ENCODE results near the gene PFAS.

Gene PFAS

DNA sequence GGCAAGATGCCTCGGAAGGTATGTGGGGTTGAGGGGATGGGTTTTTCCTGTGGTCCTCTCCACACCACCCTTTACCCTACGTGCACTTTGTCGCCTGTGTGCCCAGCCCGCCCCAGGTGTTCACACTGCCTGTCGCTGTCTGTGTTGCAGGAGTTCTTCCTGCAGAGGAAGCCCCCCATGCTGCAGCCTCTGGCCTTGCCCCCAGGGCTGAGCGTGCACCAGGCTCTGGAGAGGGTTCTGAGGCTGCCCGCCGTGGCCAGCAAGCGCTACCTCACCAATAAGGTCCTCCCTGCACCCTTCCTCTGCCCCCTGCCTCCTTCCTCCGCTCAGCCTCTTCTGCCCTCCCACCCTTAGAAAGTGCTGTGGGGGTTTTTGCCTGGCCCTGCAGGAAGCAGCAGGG, 15.2 kb downstream of the PFAS start:
- Histone ChIP-seq H3K9me3 (ENCODE audit: control insufficient read depth, insufficient read depth, low read length) (no peaks in the 10 kb centered on the region), H3K4me3 (ENCODE audit: low read depth, low read length) (no peak overlapping the region), H3K4me1 (ENCODE audit: control insufficient read depth, insufficient read depth, low read length) (no peaks in the 10 kb centered on the region), H3K27me3 (ENCODE audit: control insufficient read depth, insufficient read depth, low read length) (no peaks in the 10 kb centered on the region), H3K9ac (ENCODE audit: low read depth, low read length) (no peak overlapping the region), H3K36me3 (ENCODE audit: control insufficient read depth, insufficient read depth, low read length) (peaks cover 72% of the 10 kb centered on the region)

DNA sequence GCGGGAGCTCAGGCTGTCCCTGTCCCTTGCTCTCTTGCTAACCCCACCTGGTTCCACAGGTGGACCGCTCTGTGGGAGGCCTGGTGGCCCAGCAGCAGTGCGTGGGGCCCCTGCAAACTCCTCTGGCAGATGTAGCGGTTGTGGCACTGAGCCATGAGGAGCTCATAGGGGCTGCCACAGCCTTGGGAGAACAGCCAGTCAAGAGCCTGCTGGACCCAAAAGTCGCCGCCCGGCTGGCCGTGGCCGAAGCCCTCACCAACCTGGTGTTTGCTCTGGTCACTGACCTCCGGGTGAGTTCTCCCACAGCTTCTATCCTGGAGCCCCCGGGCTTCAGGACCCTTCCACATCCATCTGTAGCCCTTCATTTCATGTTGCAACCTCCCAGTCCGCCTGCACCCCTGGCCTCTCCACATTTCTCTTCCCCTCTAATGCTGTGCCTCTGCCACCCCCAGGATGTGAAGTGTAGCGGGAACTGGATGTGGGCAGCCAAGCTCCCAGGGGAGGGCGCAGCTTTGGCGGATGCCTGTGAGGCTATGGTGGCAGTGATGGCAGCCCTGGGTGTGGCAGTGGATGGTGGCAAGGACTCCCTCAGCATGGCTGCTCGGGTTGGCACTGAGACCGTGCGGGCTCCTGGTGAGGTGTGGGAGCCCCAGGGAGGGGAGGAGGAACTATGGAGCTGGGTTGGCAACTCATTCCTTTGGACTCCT, 15.9 kb downstream of the PFAS start:
- H3K27me3 ChIP-seq (ENCODE audit: control insufficient read depth, insufficient read depth, low read length), result no peaks in the 10 kb centered on the region
- H3K9ac ChIP-seq (ENCODE audit: low read depth, low read length), result no peak overlapping the region
- H3K4me3 ChIP-seq (ENCODE audit: low read depth, low read length), result no peak overlapping the region
- peaks cover 67% of the 10 kb centered on the region for H3K36me3 ChIP-seq (ENCODE audit: control insufficient read depth, insufficient read depth, low read length)
- no peaks in the 10 kb centered on the region for H3K4me1 ChIP-seq (ENCODE audit: control insufficient read depth, insufficient read depth, low read length)
- H3K9me3 ChIP-seq (ENCODE audit: control insufficient read depth, insufficient read depth, low read length), result no peaks in the 10 kb centered on the region

DNA sequence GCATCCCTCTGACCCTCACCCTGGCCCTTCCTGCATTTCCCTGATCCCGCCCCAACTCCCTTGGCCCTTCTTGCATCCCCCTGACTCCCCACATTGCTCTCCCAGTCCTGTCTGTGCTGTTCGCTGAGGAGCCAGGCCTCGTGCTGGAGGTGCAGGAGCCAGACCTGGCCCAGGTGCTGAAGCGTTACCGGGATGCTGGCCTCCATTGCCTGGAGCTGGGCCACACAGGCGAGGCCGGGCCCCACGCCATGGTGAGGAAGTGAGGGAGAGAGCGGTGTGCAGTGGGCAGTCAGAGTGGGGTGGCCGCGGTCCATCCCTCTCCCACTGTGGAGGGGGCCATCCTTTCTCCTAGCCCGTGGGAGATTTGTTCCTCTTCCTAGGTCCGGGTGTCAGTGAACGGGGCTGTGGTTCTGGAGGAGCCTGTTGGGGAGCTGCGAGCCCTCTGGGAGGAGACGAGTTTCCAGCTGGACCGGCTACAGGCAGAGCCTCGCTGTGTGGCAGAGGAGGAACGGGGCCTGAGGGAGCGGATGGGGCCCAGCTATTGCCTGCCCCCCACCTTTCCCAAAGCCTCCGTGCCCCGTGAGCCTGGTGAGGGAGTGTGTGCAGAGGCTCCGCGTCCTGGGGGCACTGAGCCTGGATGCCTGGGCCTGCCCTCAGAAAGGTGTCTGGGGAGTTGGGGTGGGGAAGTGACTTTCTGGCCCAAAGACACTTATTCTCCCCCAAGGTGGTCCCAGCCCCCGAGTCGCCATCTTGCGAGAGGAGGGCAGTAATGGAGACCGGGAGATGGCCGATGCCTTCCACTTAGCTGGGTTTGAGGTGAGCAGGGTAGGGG, 17.8 kb downstream of the PFAS start:
- peaks cover 63% of the 10 kb centered on the region for H3K36me3 ChIP-seq (ENCODE audit: control insufficient read depth, insufficient read depth, low read length)

DNA sequence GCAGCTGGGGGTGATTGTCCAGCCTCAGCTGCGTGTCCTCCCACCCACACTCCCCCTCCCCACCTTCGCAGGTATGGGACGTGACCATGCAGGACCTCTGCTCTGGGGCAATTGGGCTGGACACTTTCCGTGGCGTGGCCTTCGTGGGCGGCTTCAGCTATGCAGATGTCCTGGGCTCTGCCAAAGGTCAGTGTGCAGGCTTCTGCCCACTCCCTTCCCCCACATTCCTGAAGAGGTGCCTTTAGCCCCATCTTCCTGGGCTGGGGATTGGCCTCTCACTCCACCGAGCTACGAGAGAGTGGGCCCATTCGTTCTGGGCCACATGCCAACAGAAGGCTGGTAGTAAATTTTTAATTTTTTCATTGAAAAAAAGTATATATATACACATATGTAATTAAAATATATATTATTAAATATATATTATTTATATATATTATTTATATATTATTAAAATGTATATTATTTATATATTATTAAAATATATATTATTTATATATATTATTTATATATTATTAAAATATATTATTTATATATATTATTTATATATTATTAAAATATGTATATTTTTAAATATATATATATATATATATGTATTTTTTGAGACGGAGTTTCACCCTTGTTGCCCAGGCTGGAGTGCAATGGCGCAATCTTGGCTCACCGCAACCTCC, 18.5 kb downstream of the PFAS start:
- Histone ChIP-seq H3K27me3 (ENCODE audit: control insufficient read depth, insufficient read depth, low read length) (no peaks in the 10 kb centered on the region), H3K9ac (ENCODE audit: low read depth, low read length) (no peak overlapping the region), H3K4me3 (ENCODE audit: low read depth, low read length) (no peak overlapping the region), H3K36me3 (ENCODE audit: control insufficient read depth, insufficient read depth, low read length) (peaks cover 63% of the 10 kb centered on the region), H3K4me1 (ENCODE audit: control insufficient read depth, insufficient read depth, low read length) (no peaks in the 10 kb centered on the region), H3K9me3 (ENCODE audit: control insufficient read depth, insufficient read depth, low read length) (no peaks in the 10 kb centered on the region)

More for the DNA sequence above, 17.8 kb downstream of the PFAS start:
- H3K27me3 ChIP-seq (ENCODE audit: control insufficient read depth, insufficient read depth, low read length), result no peaks in the 10 kb centered on the region
- H3K4me3 ChIP-seq (ENCODE audit: low read depth, low read length), result no peak overlapping the region
- no peaks in the 10 kb centered on the region for H3K9me3 ChIP-seq (ENCODE audit: control insufficient read depth, insufficient read depth, low read length)
- no peaks in the 10 kb centered on the region for H3K4me1 ChIP-seq (ENCODE audit: control insufficient read depth, insufficient read depth, low read length)
- no peak overlapping the region for H3K9ac ChIP-seq (ENCODE audit: low read depth, low read length)

DNA sequence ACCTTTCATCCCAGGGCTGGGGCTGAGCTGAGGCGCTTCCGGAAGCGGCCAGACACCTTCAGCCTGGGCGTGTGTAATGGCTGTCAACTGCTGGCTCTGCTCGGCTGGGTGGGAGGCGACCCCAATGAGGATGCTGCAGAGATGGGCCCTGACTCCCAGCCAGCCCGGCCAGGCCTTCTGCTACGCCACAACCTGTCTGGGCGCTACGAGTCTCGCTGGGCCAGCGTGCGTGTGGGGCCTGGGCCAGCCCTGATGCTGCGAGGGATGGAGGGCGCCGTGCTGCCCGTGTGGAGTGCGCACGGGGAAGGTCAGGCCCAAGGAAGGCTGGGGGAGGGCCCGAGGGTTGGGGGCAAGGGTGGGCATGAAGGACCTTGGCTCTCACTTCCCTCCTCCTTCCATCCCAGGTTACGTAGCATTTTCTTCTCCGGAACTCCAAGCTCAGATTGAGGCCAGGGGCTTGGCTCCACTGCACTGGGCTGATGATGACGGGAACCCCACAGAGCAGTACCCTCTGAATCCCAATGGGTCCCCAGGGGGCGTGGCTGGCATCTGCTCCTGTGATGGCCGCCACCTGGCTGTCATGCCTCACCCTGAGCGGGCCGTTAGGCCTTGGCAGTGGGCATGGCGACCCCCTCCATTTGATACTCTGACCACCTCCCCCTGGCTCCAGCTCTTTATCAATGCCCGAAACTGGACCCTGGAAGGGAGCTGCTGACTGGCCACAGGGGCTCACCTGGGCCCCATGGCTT, 19.6 kb downstream of the PFAS start:
- H3K27me3 ChIP-seq (ENCODE audit: control insufficient read depth, insufficient read depth, low read length), result no peaks in the 10 kb centered on the region
- H3K9ac ChIP-seq (ENCODE audit: low read depth, low read length), result no peak overlapping the region
- H3K36me3 ChIP-seq (ENCODE audit: control insufficient read depth, insufficient read depth, low read length), result peaks cover 52% of the 10 kb centered on the region
- no peak overlapping the region for H3K4me3 ChIP-seq (ENCODE audit: low read depth, low read length)
- no peaks in the 10 kb centered on the region for H3K4me1 ChIP-seq (ENCODE audit: control insufficient read depth, insufficient read depth, low read length)
- no peaks in the 10 kb centered on the region for H3K9me3 ChIP-seq (ENCODE audit: control insufficient read depth, insufficient read depth, low read length)

DNA sequence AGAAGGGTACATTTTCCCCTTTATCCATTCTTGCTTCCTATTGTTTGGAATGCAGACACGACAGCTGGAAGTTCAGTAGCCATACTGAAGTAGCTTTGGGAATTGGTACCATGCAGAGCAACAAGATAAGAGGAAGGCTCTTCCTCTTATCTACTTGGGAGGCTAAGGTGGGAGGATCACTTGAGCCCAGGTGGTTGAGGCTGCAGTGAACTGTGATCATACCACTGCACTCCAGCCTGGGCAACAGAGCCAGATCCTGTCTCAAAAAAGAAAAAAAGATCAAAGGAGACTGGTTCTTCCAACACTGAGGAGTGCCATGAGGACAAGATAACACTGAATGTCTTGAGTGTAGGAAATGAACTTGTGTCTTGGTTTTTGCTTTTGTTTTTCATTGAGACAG, 23.3 kb downstream of the PFAS start:
- Histone ChIP-seq H3K27me3 (ENCODE audit: control insufficient read depth, insufficient read depth, low read length) (no peaks in the 10 kb centered on the region), H3K4me3 (ENCODE audit: low read depth, low read length) (no peak overlapping the region), H3K36me3 (ENCODE audit: control insufficient read depth, insufficient read depth, low read length) (peaks cover 15% of the 10 kb centered on the region), H3K4me1 (ENCODE audit: control insufficient read depth, insufficient read depth, low read length) (no peaks in the 10 kb centered on the region), H3K9me3 (ENCODE audit: control insufficient read depth, insufficient read depth, low read length) (no peaks in the 10 kb centered on the region), H3K9ac (ENCODE audit: low read depth, low read length) (no peak overlapping the region)

DNA sequence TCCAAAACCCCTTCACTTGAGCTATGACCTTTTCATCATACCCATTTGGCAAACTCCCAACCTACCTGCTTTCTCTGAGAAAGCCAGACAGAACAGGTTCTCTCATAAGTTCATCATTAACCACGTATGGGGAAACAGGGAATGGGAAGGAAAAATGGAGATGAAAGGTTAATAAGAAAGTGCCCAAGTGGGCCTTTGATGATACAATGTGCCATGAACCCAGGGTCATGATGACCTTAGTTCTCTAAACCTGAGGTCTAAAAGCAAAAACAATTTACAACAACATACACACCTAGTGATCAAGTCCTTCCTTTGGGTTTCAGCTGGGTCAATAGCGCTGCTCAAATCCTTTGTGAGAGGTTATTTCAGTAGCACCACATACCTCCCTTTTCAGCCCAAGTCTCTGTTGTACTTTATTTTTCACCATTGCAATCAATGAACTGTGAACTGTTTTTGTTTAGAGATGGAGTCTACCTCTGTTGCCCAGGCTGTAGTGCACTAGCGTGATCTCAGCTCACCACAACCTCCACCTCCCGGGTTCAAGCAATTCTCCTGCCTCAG, 24.9 kb downstream of the PFAS start:
- no peak overlapping the region for H3K4me3 ChIP-seq (ENCODE audit: low read depth, low read length)
- no peaks in the 10 kb centered on the region for H3K27me3 ChIP-seq (ENCODE audit: control insufficient read depth, insufficient read depth, low read length)
- H3K9me3 ChIP-seq (ENCODE audit: control insufficient read depth, insufficient read depth, low read length), result no peaks in the 10 kb centered on the region
- H3K9ac ChIP-seq (ENCODE audit: low read depth, low read length), result no peak overlapping the region
- no peaks in the 10 kb centered on the region for H3K4me1 ChIP-seq (ENCODE audit: control insufficient read depth, insufficient read depth, low read length)
- peaks cover 7% of the 10 kb centered on the region for H3K36me3 ChIP-seq (ENCODE audit: control insufficient read depth, insufficient read depth, low read length)

DNA sequence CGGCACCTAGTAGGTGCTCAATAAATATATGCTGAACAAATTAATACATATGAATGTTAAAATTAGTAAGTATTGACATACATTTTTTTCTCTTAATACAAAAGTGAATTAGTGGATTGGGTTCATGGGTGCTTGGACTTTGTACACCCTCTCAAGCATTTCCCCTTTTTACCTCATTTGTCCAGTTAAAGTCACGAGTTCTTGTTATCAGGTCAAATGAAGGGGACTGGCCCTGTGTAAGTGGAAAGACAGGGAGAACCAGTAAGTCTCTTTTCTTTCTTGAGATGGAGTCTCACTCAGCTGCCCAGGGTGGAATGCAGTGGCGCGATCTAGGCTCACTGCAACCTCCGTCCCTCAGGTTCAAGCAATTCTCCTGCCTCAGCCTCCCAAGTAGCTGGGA, 25.7 kb downstream of the PFAS start:
- Histone ChIP-seq H3K4me1 (ENCODE audit: control insufficient read depth, insufficient read depth, low read length) (no peaks in the 10 kb centered on the region), H3K36me3 (ENCODE audit: control insufficient read depth, insufficient read depth, low read length) (peaks cover 6% of the 10 kb centered on the region), H3K9ac (ENCODE audit: low read depth, low read length) (no peak overlapping the region), H3K27me3 (ENCODE audit: control insufficient read depth, insufficient read depth, low read length) (no peaks in the 10 kb centered on the region), H3K9me3 (ENCODE audit: control insufficient read depth, insufficient read depth, low read length) (no peaks in the 10 kb centered on the region), H3K4me3 (ENCODE audit: low read depth, low read length) (no peak overlapping the region)

DNA sequence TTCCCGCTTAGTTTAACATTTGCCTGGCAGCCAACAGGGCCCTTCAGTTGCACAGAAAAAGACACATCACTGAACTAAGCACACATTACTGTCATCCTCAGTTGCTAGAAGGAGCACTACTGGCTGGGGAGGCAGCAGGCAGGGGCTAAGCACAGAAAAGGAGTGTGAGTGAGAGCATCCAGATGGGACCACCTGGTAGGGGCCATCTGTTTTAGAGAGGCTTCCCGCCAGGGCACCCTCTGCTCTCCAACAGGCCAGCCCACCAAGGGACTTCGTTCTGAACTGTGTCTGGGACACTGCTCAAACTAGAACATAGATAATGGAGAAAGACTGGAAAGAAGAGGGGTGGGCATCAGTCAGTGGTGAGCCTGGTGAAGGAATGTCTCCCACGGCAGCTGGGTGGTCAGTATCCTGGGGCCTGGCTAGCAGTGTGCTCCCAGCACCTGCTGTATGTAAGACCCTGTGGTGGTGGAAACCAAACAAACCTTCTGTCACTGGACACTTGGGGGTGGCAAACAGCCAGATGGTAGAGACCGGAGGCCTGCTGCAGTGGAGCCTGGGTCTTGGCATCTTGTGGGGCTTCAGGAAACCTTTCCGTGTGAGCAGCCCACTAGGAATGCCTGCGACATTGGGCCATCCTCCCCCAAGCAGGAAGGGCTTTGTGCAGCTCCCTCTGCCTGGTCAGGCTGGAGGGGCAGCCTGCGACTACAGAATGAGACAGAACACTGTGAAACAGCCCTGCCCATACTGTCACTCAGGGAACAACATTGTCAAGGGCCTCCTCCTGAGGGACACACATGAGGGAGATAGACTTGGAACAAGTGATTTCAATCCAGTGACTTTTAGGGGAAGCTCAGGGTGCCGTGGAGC, 26.6 kb downstream of the PFAS start:
- H3K9me3 ChIP-seq (ENCODE audit: control insufficient read depth, insufficient read depth, low read length), result no peaks in the 10 kb centered on the region
- no peak overlapping the region for H3K9ac ChIP-seq (ENCODE audit: low read depth, low read length)
- H3K36me3 ChIP-seq (ENCODE audit: control insufficient read depth, insufficient read depth, low read length), result no peaks in the 10 kb centered on the region
- H3K27me3 ChIP-seq (ENCODE audit: control insufficient read depth, insufficient read depth, low read length), result no peaks in the 10 kb centered on the region
- H3K4me3 ChIP-seq (ENCODE audit: low read depth, low read length), result no peak overlapping the region
- no peaks in the 10 kb centered on the region for H3K4me1 ChIP-seq (ENCODE audit: control insufficient read depth, insufficient read depth, low read length)

DNA sequence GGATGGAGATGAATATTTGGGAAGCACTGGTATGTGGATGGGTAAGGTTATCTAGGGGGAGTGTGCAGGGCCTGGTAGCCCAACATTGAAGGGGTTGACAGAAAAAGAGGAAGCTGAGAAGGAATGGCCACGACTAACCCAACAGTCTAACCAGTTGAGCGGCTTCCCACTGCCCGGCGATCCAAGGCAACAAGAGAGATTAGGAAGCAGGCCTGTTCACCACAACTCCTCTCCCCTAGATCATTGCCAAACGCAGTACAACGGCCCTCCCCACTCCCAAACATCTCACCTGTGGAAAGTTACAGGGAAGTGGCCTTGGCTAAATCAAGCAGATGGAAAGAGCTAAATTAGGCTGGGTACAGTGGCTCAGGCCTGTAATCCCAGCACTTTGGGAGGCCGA, 28.2 kb downstream of the PFAS start:
- H3K36me3 ChIP-seq (ENCODE audit: control insufficient read depth, insufficient read depth, low read length), result no peaks in the 10 kb centered on the region
- H3K27me3 ChIP-seq (ENCODE audit: control insufficient read depth, insufficient read depth, low read length), result no peaks in the 10 kb centered on the region
- H3K9me3 ChIP-seq (ENCODE audit: control insufficient read depth, insufficient read depth, low read length), result no peaks in the 10 kb centered on the region
- H3K4me1 ChIP-seq (ENCODE audit: control insufficient read depth, insufficient read depth, low read length), result no peaks in the 10 kb centered on the region
- no peak overlapping the region for H3K9ac ChIP-seq (ENCODE audit: low read depth, low read length)
- H3K4me3 ChIP-seq (ENCODE audit: low read depth, low read length), result no peak overlapping the region
